GM23338 (cell line): ENCODE data around the gene ZEB1. TPM values are rescaled to one million over a fixed set of nuclear protein-coding genes. Genes with fewer than 3 reads are reported as not detected.

Experiments
- ATAC-seq: fragments of 200-7000 bp; cut with Tn5 transposase; 3 replicates; pipeline ENCODE4 v1.9.1; 2020
- DNase-seq: peaks from one replicate; pipeline ENCODE4 v3.0.0-alpha.2; 2015; ENCODE audit warnings: low spot score
- H2AFZ ChIP-seq: fragments of 200-600 bp; sonication (generic); 2 replicates; pipeline ENCODE4 v1.8.0; 2016; ENCODE audit warnings: antibody characterized with exemption, mild to moderate bottlenecking, moderate library complexity
- H3F3A ChIP-seq: fragments of 200-600 bp; sonication (generic); replicated peaks from 2 replicates; pipeline ENCODE4 v1.8.0; 2017; ENCODE audit warnings: antibody characterized with exemption, mixed run types, low read depth
- H3K27ac ChIP-seq: fragments of 200-600 bp; sonication (generic); 2 replicates; pipeline ENCODE4 v1.6.1; 2016; ENCODE audit warnings: low read depth
- H3K27me3 ChIP-seq: fragments of 200-600 bp; sonication (generic); 2 replicates; pipeline ENCODE4 v1.8.0; 2016; ENCODE audit warnings: mild to moderate bottlenecking, mixed run types, moderate library complexity; ENCODE audit not compliant: insufficient read depth
- H3K36me3 ChIP-seq: fragments of 200-600 bp; sonication (generic); 2 replicates; pipeline ENCODE4 v1.8.0; 2016; ENCODE audit warnings: mild to moderate bottlenecking; ENCODE audit not compliant: insufficient read depth
- H3K4me1 ChIP-seq: fragments of 200-600 bp; sonication (generic); 2 replicates; pipeline ENCODE4 v1.8.0; 2016; ENCODE audit warnings: mild to moderate bottlenecking, moderate library complexity; ENCODE audit not compliant: insufficient read depth
- H3K4me2 ChIP-seq: fragments of 200-600 bp; sonication (generic); 2 replicates; pipeline ENCODE4 v1.7.1; 2017; ENCODE audit warnings: mixed run types
- H3K4me3 ChIP-seq: fragments of 200-600 bp; sonication (generic); 2 replicates; pipeline ENCODE4 v1.6.1; 2016; ENCODE audit warnings: mixed run types
- H3K79me2 ChIP-seq: fragments of 200-600 bp; sonication (generic); replicated peaks from 2 replicates; pipeline ENCODE4 v1.8.0; 2017; ENCODE audit warnings: mild to moderate bottlenecking; ENCODE audit not compliant: insufficient read depth
- H3K9me2 ChIP-seq: fragments of 200-600 bp; sonication (generic); 2 replicates; pipeline ENCODE4 v1.8.0; 2017; ENCODE audit not compliant: insufficient read depth
- H4K20me1 ChIP-seq: fragments of 200-600 bp; sonication (generic); replicated peaks from 2 replicates; pipeline ENCODE4 v1.8.0; 2017; ENCODE audit warnings: mild to moderate bottlenecking; ENCODE audit not compliant: insufficient read depth
- H3K27ac Mint-ChIP-seq: 2 replicates; pipeline ENCODE4 v1.8.0; 2020; ENCODE audit warnings: inconsistent platforms, mild to moderate bottlenecking, moderate library complexity, mixed read lengths
- H3K27me3 Mint-ChIP-seq: 3 replicates; pipeline ENCODE4 v1.8.0; 2022; ENCODE audit warnings: low read depth, mild to moderate bottlenecking, moderate library complexity, mixed read lengths, inconsistent platforms; ENCODE audit not compliant: insufficient read depth, poor library complexity
- H3K36me3 Mint-ChIP-seq: 3 replicates; pipeline ENCODE4 v1.8.0; 2021; ENCODE audit warnings: low read depth, mild to moderate bottlenecking, inconsistent platforms, moderate library complexity, mixed read lengths
- H3K4me1 Mint-ChIP-seq: 3 replicates; pipeline ENCODE4 v1.8.0; 2020; ENCODE audit warnings: mild to moderate bottlenecking, inconsistent platforms, mixed read lengths
- H3K4me3 Mint-ChIP-seq: 3 replicates; pipeline ENCODE4 v1.8.0; 2021; ENCODE audit warnings: moderate library complexity, mild to moderate bottlenecking, inconsistent platforms, mixed read lengths
- H3K9me3 Mint-ChIP-seq: 3 replicates; pipeline ENCODE4 v1.8.0; 2020; ENCODE audit warnings: moderate library complexity, mild to moderate bottlenecking, inconsistent platforms, mixed read lengths
- CREB1 ChIP-seq: fragments of 250-450 bp; sonication (Bioruptor Pico); IDR thresholded peaks from 2 replicates; pipeline ENCODE4 v1.5.0; 2020; ENCODE audit warnings: low read depth, mild to moderate bottlenecking, moderate library complexity
- CTCF ChIP-seq, 2 experiments: fragments of 200-600 bp in 1 of 2; sonication (generic) in 1 of 2; conservative IDR thresholded peaks; 2 replicates each; pipeline versions ENCODE4 v1.5.1 to v1.6.1; 2016 to 2017; ENCODE audit warnings: antibody characterized with exemption in 2 of 2, low read depth in 2 of 2, mild to moderate bottlenecking in 2 of 2, moderate library complexity in 1 of 2
- ETS1 ChIP-seq: IDR thresholded peaks from 2 replicates; pipeline ENCODE4 v1.6.1; 2016; ENCODE audit warnings: antibody characterized with exemption
- EZH2 ChIP-seq: fragments of 200-600 bp; sonication (generic); IDR thresholded peaks from one replicate; pipeline ENCODE4 v1.8.0; 2017; ENCODE audit warnings: antibody characterized with exemption, mild to moderate bottlenecking, low read depth; ENCODE audit not compliant: unreplicated experiment
- EZH2phosphoT487 ChIP-seq: fragments of 200-600 bp; sonication (generic); IDR thresholded peaks from one replicate; pipeline ENCODE4 v1.8.1; 2018; ENCODE audit warnings: antibody characterized with exemption; ENCODE audit not compliant: unreplicated experiment
- JUNB ChIP-seq: IDR thresholded peaks from one replicate; pipeline ENCODE4 v1.6.1; 2016; ENCODE audit warnings: antibody characterized with exemption; ENCODE audit not compliant: unreplicated experiment
- NANOG ChIP-seq: IDR thresholded peaks from 2 replicates; pipeline ENCODE4 v1.6.1; 2016; ENCODE audit warnings: antibody characterized with exemption, borderline replicate concordance
- STAT1 ChIP-seq: IDR thresholded peaks from one replicate; pipeline ENCODE4 v1.6.1; 2016; ENCODE audit warnings: antibody characterized with exemption; ENCODE audit not compliant: unreplicated experiment
- polyA plus RNA-seq: library from polyadenylated mRNA; unstranded; fragments of >200 nt; fragmentation: Nextera tagmentation; extraction: Ambion mirVana; gene quantifications from 2 replicates; pipeline ENCODE4 v1.2.1, GENCODE V29; 2016
- total RNA-seq: library from RNA; depleted of rRNA; stranded (reverse); fragments of >200 nt; shearing (Covaris generic); gene quantifications from 2 replicates; pipeline ENCODE4 v1.2.3, GENCODE V29; 2014

Gene ZEB1
- total and polyA plus RNA-seq, 2 experiments from 2014 or later, result 0.16 to 0.45 TPM

- no peak for TF ChIP-seq ETS1
- TF ChIP-seq JUNB, result no peak
- no peak for TF ChIP-seq EZH2phosphoT487
- TF ChIP-seq EZH2, result no peak
These were observed 46.2 kb upstream of the ZEB1 start (continued) for GRCh38 chr10:31272841-31273240.

- Mint-ChIP-seq H3K27ac (no peak overlapping the region), H3K4me3 (no peak overlapping the region), H3K27me3 (peaks cover 2% of the 10 kb centered on the region), H3K4me1 (no peaks in the 10 kb centered on the region), H3K9me3 (no peaks in the 10 kb centered on the region), H3K36me3 (no peaks in the 10 kb centered on the region)
- Histone ChIP-seq H3K9me2 (no peaks in the 10 kb centered on the region), H3K27ac (no peak overlapping the region), H3K4me2 (no peak overlapping the region), H3K79me2 (no peaks in the 10 kb centered on the region), H3K4me3 (no peak overlapping the region), H3K36me3 (no peaks in the 10 kb centered on the region), H2AFZ (no peak overlapping the region), H4K20me1 (no peaks in the 10 kb centered on the region), H3K4me1 (no peaks in the 10 kb centered on the region), H3F3A (no peaks in the 10 kb centered on the region), H3K27me3 (no peaks in the 10 kb centered on the region)
- ATAC-seq, result no peak
- no peak for DNase-seq
- TF ChIP-seq ETS1 (no peak), EZH2phosphoT487 (no peak)
These were observed 45.2 kb upstream of the ZEB1 start for GRCh38 chr10:31273789-31274188.

- no peaks in the 10 kb centered on the region for H3K79me2 ChIP-seq
- no peak overlapping the region for H3K27ac ChIP-seq
- peaks cover 2% of the 10 kb centered on the region for H3K27me3 Mint-ChIP-seq
- DNase-seq (no peak), ATAC-seq (no peak)
- H3K4me1 ChIP-seq, result no peaks in the 10 kb centered on the region
- H3K36me3 ChIP-seq, result no peaks in the 10 kb centered on the region
- no peaks in the 10 kb centered on the region for H3K4me1 Mint-ChIP-seq
- no peaks in the 10 kb centered on the region for H3K9me2 ChIP-seq
- no peaks in the 10 kb centered on the region for H3F3A ChIP-seq
- H3K36me3 Mint-ChIP-seq, result no peaks in the 10 kb centered on the region
- H3K4me3 Mint-ChIP-seq, result no peak overlapping the region
- no peaks in the 10 kb centered on the region for H3K27me3 ChIP-seq
- H3K27ac Mint-ChIP-seq, result no peak overlapping the region
- H4K20me1 ChIP-seq, result no peaks in the 10 kb centered on the region
- no peak overlapping the region for H3K4me2 ChIP-seq
- H3K9me3 Mint-ChIP-seq, result no peaks in the 10 kb centered on the region
- no peak overlapping the region for H3K4me3 ChIP-seq
- H2AFZ ChIP-seq, result no peak overlapping the region
- TF ChIP-seq CREB1 (CRISPR knock-in tag) (no peak), EZH2phosphoT487 (no peak), CTCF (conservative IDR thresholded peaks at IDR 0.05; ENCODE audit: low read depth in 2 of 2) (no peak), ETS1 (no peak), NANOG (no peak), STAT1 (no peak)
These were observed 44.7 kb upstream of the ZEB1 start for GRCh38 chr10:31274310-31274709.
